NB4 (cell line): Measurements from ENCODE around the gene TTN.

Source experiments
- CTCF ChIP-seq: IDR thresholded peaks from one replicate; pipeline ENCODE4 v1.5.1; 2012; ENCODE audit warnings: low read depth, low read length
- POLR2A ChIP-seq: IDR thresholded peaks from 2 replicates; pipeline ENCODE4 v1.6.1; 2011; ENCODE audit warnings: mild to moderate bottlenecking; ENCODE audit not compliant: insufficient read length; ENCODE audit errors: extremely low read depth

GRCh38 chr2:178510384-178510783 lies 296.8 kb downstream of the TTN start:
- no peak for TF ChIP-seq CTCF
- TF ChIP-seq POLR2A, result no peak
